MCF 10A (cell line): ENCODE measurements around the gene RBCK1. TPM values are rescaled to one million over a fixed set of nuclear protein-coding genes. Genes with fewer than 3 reads are reported as not detected.

Experiments used
- BruUV-seq: library from RNA; stranded (reverse); fragments of 400-500 nt; replicated peaks from 2 replicates; lab custom pipeline; 2021; lab: Mats Ljungman, UMichigan
- CTCF ChIA-PET: fragments of 300-600 bp; sonication (Branson Sonifier 250); formaldehyde crosslinking; extraction: SDS; loops from one replicate; lab custom pipeline; 2021; ENCODE audit warnings: antibody characterized with exemption, inconsistent platforms; lab: Yijun Ruan, JAX
- POLR2A ChIA-PET: fragments of 300-600, 350-650 bp; sonication (Branson Sonifier 250); formaldehyde crosslinking; extraction: SDS; loops from one replicate; lab custom pipeline; 2020; ENCODE audit warnings: antibody characterized with exemption, inconsistent platforms; lab: Yijun Ruan, JAX
- DNase-seq: peaks from one replicate; pipeline ENCODE4 v3.0.0-alpha.2; 2018; ENCODE audit not compliant: unreplicated experiment
- H3K27ac Mint-ChIP-seq: one replicate; pipeline ENCODE4 v1.8.0; 2022; ENCODE audit warnings: mild to moderate bottlenecking, low read depth, mixed read lengths; ENCODE audit not compliant: unreplicated experiment
- H3K27me3 Mint-ChIP-seq: one replicate; pipeline ENCODE4 v1.8.0; 2022; ENCODE audit warnings: mixed read lengths; ENCODE audit not compliant: insufficient read depth, unreplicated experiment
- H3K36me3 Mint-ChIP-seq: one replicate; pipeline ENCODE4 v1.8.0; 2022; ENCODE audit warnings: mild to moderate bottlenecking, moderate library complexity, mixed read lengths; ENCODE audit not compliant: insufficient read depth, unreplicated experiment
- H3K4me1 Mint-ChIP-seq: one replicate; pipeline ENCODE4 v1.8.0; 2022; ENCODE audit warnings: mixed read lengths; ENCODE audit not compliant: insufficient read depth, unreplicated experiment
- H3K4me3 Mint-ChIP-seq: one replicate; pipeline ENCODE4 v1.8.0; 2022; ENCODE audit warnings: mild to moderate bottlenecking, moderate library complexity, mixed read lengths; ENCODE audit not compliant: unreplicated experiment
- H3K9me3 Mint-ChIP-seq: one replicate; pipeline ENCODE4 v1.8.0; 2022; ENCODE audit warnings: mixed read lengths; ENCODE audit not compliant: unreplicated experiment
- CTCF ChIP-seq: fragments of 200-600 bp; IDR thresholded peaks from one replicate; pipeline ENCODE4 v1.8.0; 2022; ENCODE audit warnings: antibody characterized with exemption, mild to moderate bottlenecking; ENCODE audit not compliant: unreplicated experiment
- intact Hi-C: fragments of 100-400 bp; cut with micrococcal nuclease; formaldehyde crosslinking; loops from 2 replicates; pipeline ENCODE4 v1.14.1; 2022
- total RNA-seq: library from RNA; stranded (reverse); gene quantifications from 2 replicates; pipeline ENCODE4 v1.2.3, GENCODE V29; 2022

RBCK1 gene
- total RNA-seq, 1 experiment from 2014 or later = 353 TPM

- intact Hi-C loops = no loop called here
- TF ChIP-seq CTCF = no peak
- ChIA-PET POLR2A (interaction anchor here (0.8 to 2.4 kb wide), 6 partner anchors 9 to 72 kb away, joined by 3 to 10 read pairs (median 5); no protein-coding TSS in a partner anchor), CTCF (interaction anchor here (0.6 to 10.0 kb wide), 4 partner anchors 71 to 306 kb away, joined by 4 to 118 read pairs (median 22); no protein-coding TSS in a partner anchor)
- H3K4me3 Mint-ChIP-seq = no peak overlapping the region
- H3K4me1 Mint-ChIP-seq = peaks cover 7% of the 10 kb centered on the region
- H3K27me3 Mint-ChIP-seq = no peaks in the 10 kb centered on the region
- peaks cover 79% of the 10 kb centered on the region for H3K36me3 Mint-ChIP-seq
- TSS peak; percentile 3 for BruUV-seq
- H3K27ac Mint-ChIP-seq = peak overlapping the region; percentile 75
- H3K9me3 Mint-ChIP-seq = no peaks in the 10 kb centered on the region
- DNase-seq = no peak
Measured at GRCh38 chr20:433300-433975, 25.3 kb downstream of the RBCK1 start.

DNA sequence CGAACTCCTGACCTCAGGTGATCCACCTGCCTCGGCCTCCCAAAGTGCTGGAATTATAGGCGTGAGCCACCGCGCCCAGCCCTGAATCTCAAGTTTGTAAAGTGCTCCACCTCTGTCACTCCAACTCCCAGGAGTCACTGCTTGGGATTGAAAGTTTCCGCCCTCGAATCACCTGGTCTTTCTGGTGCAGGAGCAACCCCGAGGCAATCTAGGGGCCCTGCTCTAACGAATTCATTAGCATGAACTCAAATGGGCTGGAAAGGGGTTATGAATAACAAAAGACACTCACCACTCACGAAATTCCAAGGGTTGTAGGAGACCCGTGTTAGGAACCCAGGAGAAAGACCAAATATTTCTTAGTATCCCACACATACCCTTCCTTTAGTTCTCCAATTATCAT is 26.1 kb downstream of the RBCK1 start:
- Mint-ChIP-seq H3K27ac (peak overlapping the region; percentile 75), H3K4me1 (peaks cover 7% of the 10 kb centered on the region), H3K27me3 (no peaks in the 10 kb centered on the region), H3K36me3 (peaks cover 79% of the 10 kb centered on the region), H3K9me3 (no peaks in the 10 kb centered on the region), H3K4me3 (no peak overlapping the region)
- no TSS peak for BruUV-seq
- DNase-seq = no peak
- intact Hi-C loops = no loop called here
- POLR2A ChIA-PET = interaction anchor here (0.6 to 2.4 kb wide), 4 partner anchors 11 to 89 kb away, joined by 3 to 7 read pairs (median 4); partner anchors contain the start of gene TBC1D20
- CTCF ChIA-PET = interaction anchor here (0.9 to 4.9 kb wide), 4 partner anchors 11 to 80 kb away, joined by 7 to 46 read pairs (median 24); no protein-coding TSS in a partner anchor
- TF ChIP-seq CTCF = no peak

- BruUV-seq = no TSS peak
- intact Hi-C loops = no loop called here
- no peaks in the 10 kb centered on the region for H3K27me3 Mint-ChIP-seq
- H3K9me3 Mint-ChIP-seq = no peaks in the 10 kb centered on the region
- CTCF ChIA-PET = interaction anchor here (0.7 to 4.9 kb wide), 6 partner anchors 11 to 304 kb away, joined by 3 to 46 read pairs (median 5); no protein-coding TSS in a partner anchor
- peaks cover 7% of the 10 kb centered on the region for H3K4me1 Mint-ChIP-seq
- no peak overlapping the region for H3K4me3 Mint-ChIP-seq
- no peak for TF ChIP-seq CTCF
- no peak for DNase-seq
- peaks cover 85% of the 10 kb centered on the region for H3K36me3 Mint-ChIP-seq
- no peak overlapping the region for H3K27ac Mint-ChIP-seq
- POLR2A ChIA-PET = interaction anchor here (0.6 to 2.4 kb wide), 6 partner anchors 10 to 109 kb away, joined by 3 to 7 read pairs (median 4); partner anchors contain the start of genes CSNK2A1 and TBC1D20
Measured at GRCh38 chr20:434661-435419, 26.7 kb downstream of the RBCK1 start.

DNA sequence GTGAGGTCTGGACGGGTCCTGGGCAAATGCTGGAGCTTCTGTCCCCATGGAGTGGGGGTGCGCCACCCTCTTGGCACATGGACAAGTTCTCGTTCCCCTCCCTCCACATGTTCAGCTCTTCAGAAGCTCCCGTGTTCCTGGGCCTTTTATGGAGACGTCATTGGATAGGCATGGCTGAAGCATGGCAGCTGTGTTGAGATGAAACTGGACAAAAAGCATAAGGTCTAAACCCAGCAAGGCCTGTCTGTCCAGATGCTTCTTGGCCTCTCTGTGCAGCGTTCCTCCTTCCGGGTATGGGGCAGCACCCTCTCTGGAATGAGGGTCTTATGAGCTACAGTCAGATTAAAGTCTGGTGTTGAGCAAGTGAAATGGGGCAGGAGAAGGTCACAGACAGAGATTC is 27.5 kb downstream of the RBCK1 start:
- Mint-ChIP-seq H3K9me3 (no peaks in the 10 kb centered on the region), H3K36me3 (peaks cover 87% of the 10 kb centered on the region), H3K27ac (no peak overlapping the region), H3K4me1 (peaks cover 7% of the 10 kb centered on the region), H3K4me3 (no peak overlapping the region), H3K27me3 (no peaks in the 10 kb centered on the region)
- CTCF ChIA-PET = interaction anchor here (0.6 to 4.9 kb wide), 7 partner anchors 10 to 349 kb away, joined by 3 to 46 read pairs (median 3); no protein-coding TSS in a partner anchor
- TF ChIP-seq CTCF = no peak
- no TSS peak for BruUV-seq
- POLR2A ChIA-PET = interaction anchor here (0.8 to 2.4 kb wide), 4 partner anchors 9 to 108 kb away, joined by 3 to 7 read pairs (median 4); partner anchors contain the start of genes CSNK2A1 and TBC1D20
- intact Hi-C loops = no loop called here
- DNase-seq = no peak
